SH-SY5Y (cell line): ENCODE data around the gene WNT2.

ENCODE experiments used
- GATA2 ChIP-seq: IDR thresholded peaks from 2 replicates; pipeline ENCODE4 v1.6.1; 2011; ENCODE audit warnings: mild to moderate bottlenecking, low read depth, low read length
- GATA3 ChIP-seq: IDR thresholded peaks from 2 replicates; pipeline ENCODE4 v1.6.1; 2011; ENCODE audit warnings: low read depth, mild to moderate bottlenecking, low read length, moderate library complexity

The WNT2 gene

DNA sequence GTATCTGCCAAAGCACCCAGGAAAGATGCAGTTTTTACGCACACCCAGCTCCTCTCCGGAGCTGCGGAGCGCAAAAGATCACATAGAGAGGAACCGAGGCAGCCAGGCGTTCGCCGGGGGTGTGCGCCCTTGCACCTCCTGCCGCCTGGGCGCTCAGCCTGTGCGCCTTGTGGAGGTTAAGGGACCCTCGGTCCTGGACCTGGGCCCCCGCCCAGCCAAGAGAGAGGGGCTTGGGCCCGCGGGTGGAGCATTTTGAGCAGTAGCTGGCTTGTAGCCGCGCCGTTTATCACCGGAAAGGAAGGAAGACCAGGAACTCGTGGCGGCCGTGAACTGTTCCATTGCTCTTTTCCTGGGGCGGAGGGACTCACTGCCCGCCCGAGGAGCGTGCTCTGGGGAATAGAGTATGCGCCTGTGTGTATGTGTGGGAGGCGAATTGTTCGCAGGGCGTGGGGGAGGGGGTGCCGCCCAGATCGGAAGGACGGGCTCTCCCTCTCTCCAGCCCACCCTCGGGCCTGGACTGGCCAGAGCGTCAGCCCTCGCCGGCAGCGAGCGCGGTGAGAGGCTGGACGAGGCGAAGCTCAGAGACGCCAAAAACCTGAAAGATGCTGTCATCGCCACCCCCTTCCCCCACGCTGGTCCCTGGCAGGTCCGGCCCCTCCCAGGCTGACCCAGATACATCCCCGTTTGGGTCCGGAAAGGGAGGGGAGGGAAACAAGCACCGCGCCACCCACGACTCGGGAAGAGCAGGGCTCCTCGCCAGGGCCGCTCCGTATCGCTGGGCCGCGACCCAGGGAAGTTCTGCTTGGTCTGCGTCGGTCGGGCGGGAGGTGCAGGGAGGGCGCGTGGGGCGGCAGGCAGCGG is 1.2 kb upstream of the WNT2 start:
- TF ChIP-seq GATA3: no peak
- no peak for TF ChIP-seq GATA2

DNA sequence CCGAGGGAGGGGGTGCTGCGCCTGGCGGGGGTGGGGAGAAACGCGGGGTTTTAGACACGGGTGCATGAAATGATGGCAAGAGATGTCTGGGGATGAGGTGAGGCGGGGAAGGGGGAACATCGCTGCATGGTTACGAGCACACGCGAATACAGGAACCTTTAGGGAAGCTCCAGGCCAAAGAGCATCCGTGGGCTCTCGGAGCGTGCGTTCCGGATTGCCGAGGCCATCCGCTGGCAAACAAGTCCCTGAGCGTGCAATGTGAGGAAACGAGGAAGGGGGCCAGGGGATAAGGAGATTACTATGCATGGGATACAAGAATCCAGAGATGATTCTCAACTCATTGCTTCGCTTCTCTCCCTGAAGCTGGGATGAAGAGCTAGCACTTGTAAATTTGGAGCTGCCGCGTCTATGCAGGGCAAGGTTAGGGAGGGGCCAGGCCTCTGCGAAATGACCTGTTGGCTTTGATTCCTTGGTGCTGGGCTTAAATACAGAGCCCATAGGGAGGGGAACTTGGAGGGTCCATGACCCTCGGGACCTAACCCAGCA is 520 bp upstream of the WNT2 start:
- TF ChIP-seq GATA2 (no peak), GATA3 (no peak)

GRCh38 chr7:117320523-117320922 is 2.3 kb downstream of the WNT2 start:
- no peak for TF ChIP-seq GATA2
- no peak for TF ChIP-seq GATA3

DNA sequence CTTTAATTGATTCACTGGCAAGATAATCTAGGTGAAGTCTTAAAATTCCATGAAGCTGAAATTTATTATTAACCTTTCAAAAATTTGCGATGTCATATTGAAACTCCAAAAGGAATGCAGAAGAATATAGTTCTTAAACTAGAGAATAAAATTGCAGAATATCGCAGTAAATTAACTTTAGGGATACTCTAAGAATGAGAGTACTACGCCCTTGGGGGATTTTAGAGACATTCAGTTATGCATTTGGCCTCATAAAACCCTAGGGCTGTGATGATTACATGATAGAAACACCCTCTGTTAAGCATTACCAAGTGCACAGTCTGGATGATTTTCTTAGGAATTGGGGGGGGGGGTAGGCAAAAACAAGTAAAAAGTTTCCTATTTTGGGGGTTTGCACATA is 3.7 kb downstream of the WNT2 start:
- TF ChIP-seq GATA2: no peak
- no peak for TF ChIP-seq GATA3

GRCh38 chr7:117313582-117313981 is 9.3 kb downstream of the WNT2 start:
- TF ChIP-seq GATA3 (no peak), GATA2 (no peak)

- TF ChIP-seq GATA2: no peak
- no peak for TF ChIP-seq GATA3
Observed at GRCh38 chr7:117312593-117313580, 10.0 kb downstream of the WNT2 start.

DNA sequence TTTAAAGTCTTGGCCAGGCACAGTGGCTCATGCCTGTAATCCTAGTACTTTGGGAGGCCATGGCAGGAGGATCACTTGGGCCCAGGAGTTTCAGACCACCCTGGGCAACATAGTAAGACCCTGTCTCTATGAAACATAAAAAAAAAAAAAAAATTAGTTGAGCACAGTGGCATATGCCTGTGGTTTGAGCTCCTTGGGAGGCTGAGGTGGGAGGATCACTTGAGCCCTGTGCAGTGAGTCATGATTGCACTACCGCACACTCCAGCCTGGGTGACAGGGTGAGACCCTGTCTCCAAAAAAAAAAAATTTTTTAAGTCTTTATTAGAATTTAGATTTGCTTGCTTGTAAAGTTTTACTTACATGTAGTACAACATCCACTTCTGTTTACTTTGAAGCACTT is 14.0 kb downstream of the WNT2 start:
- TF ChIP-seq GATA3 (no peak), GATA2 (no peak)

- no peak for TF ChIP-seq GATA3
- TF ChIP-seq GATA2: no peak
Observed at GRCh38 chr7:117302396-117302795, 20.5 kb downstream of the WNT2 start.

GRCh38 chr7:117297606-117298005 is 25.3 kb downstream of the WNT2 start:
- TF ChIP-seq GATA3 (no peak), GATA2 (no peak)

- TF ChIP-seq GATA3: no peak
- no peak for TF ChIP-seq GATA2
Observed at GRCh38 chr7:117296066-117296465, 26.8 kb downstream of the WNT2 start.

DNA sequence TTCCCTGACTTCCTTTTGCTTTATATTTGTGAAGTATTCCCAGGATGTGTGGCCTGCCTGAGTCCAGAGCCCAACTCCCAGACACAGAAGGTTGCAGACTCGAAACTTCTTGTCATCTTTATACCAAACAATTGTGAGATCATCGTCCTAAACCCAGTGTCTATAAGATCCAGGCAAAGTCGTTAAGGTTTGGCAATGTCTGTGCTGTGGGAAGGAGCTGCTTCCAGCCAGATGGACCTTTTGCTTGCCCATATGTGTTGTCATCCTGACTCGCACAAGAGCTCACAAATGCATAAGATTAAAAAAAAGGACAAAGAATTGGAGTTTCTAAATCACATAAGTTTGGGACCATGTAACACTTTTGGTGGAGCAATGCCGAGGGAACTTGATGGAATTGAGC is 37.0 kb downstream of the WNT2 start:
- TF ChIP-seq GATA3 (no peak), GATA2 (no peak)

GRCh38 chr7:117284692-117285091 is 38.2 kb downstream of the WNT2 start:
- TF ChIP-seq GATA3 (no peak), GATA2 (no peak)

- TF ChIP-seq GATA3 (no peak), GATA2 (no peak)
Observed at GRCh38 chr7:117283779-117284178, 39.1 kb downstream of the WNT2 start.

DNA sequence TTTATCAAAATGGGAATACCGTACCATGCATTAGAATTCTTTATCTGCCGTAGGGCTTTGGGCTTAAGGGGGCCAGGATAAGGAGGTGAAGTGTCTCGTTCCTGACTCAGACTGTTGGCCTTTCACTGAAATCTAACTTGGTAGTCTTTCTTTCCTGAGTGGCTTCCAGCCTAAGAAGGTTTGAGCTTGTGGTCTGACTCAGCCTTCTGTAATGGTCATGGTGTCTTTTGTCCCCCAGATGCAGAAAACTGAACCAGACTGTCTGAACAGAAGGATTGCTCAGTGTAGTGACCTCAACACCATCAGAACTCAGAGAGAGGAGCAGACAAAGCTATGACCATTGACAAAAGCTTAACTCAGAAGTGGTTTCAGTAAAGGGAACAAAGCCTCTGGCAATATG is 39.5 kb downstream of the WNT2 start:
- no peak for TF ChIP-seq GATA2
- TF ChIP-seq GATA3: no peak
